HG02571 (cell line): ENCODE data around the gene PSMD13.
"Not testable (repeated sequence)": the region's sequence is repeated elsewhere in the genome, so short reads cannot be mapped to it uniquely, and the experiment has no call there.

Source experiments
- ATAC-seq: cut with Tn5 transposase; IDR thresholded peaks from one replicate; pipeline ENCODE4 v1.9.1; 2021; ENCODE audit warnings: mild to moderate bottlenecking, moderate library complexity; ENCODE audit not compliant: unreplicated experiment

The PSMD13 gene

GRCh38 chr11:216081-216974 lies 20.4 kb upstream of the PSMD13 start:
- ATAC-seq, result no peak

- ATAC-seq, result no peak
Observed at GRCh38 chr11:217704-218103, 19.1 kb upstream of the PSMD13 start.

- no peak for ATAC-seq
Observed at GRCh38 chr11:218815-219593, 17.8 kb upstream of the PSMD13 start.

- ATAC-seq, result not testable (repeated sequence)
Observed at GRCh38 chr11:220641-221215, 16.0 kb upstream of the PSMD13 start.

- no peak for ATAC-seq
Observed at GRCh38 chr11:221539-221938, 15.2 kb upstream of the PSMD13 start.

GRCh38 chr11:221998-222789 lies 14.6 kb upstream of the PSMD13 start:
- ATAC-seq, result no peak

GRCh38 chr11:223026-223789 lies 13.6 kb upstream of the PSMD13 start:
- no peak for ATAC-seq

GRCh38 chr11:223884-224283 lies 12.9 kb upstream of the PSMD13 start:
- ATAC-seq, result no peak

GRCh38 chr11:224424-224823 lies 12.4 kb upstream of the PSMD13 start:
- no peak for ATAC-seq

- ATAC-seq, result no peak
Observed at GRCh38 chr11:225734-226453, 10.9 kb upstream of the PSMD13 start.

GRCh38 chr11:227824-228379 lies 8.9 kb upstream of the PSMD13 start:
- ATAC-seq, result no peak

GRCh38 chr11:230431-230830 lies 6.3 kb upstream of the PSMD13 start:
- no peak for ATAC-seq

- ATAC-seq, result no peak
Observed at GRCh38 chr11:232783-233565, 3.8 kb upstream of the PSMD13 start.

- no peak for ATAC-seq
Observed at GRCh38 chr11:235180-235579, 1.6 kb upstream of the PSMD13 start.

GRCh38 chr11:235609-235996 lies 1.2 kb upstream of the PSMD13 start:
- ATAC-seq, result peak; percentile 7

- ATAC-seq, result peak; percentile 68
Observed at GRCh38 chr11:235997-236773, 591 bp upstream of the PSMD13 start, which contains the start of gene SIRT3. Gene SIRT3 (minus strand): TSS chr11:236342. CDS start chr11:236328, 14 bp downstream.

- not testable (repeated sequence) for ATAC-seq
Observed at GRCh38 chr11:238346-238745, 1.6 kb downstream of the PSMD13 start.
